T-helper 1 cell (primary cell): ENCODE measurements around the gene INTS11.
A peak's percentile ranks its signal among the peaks of the same experiment; 100 is the strongest.
"Not testable (repeated sequence)": the region's sequence is repeated elsewhere in the genome, so short reads cannot be mapped to it uniquely, and the experiment has no call there.

Experiments
- DNase-seq, 5 donors: peaks; one replicate each; pipeline ENCODE4 v3.0.0-alpha.2; 2012 to 2020
- total RNA-seq, 4 donors: gene quantifications; one replicate each; lab custom pipeline; 2026; lab: John Stamatoyannopoulos, UW

INTS11 gene
- total RNA-seq = 76.7 to 92.5 (median 77.6) reads per million in 4 donors

- peak; percentile 92 to 96 (median 95) for DNase-seq
Measured at GRCh38 chr1:1324524-1325287, at the start of gene INTS11, which contains the start of gene CPTP. Gene INTS11 (minus strand): TSS chr1:1324660. CDS start chr1:1324608, 52 bp downstream. Gene CPTP (plus strand): TSS chr1:1324802. CDS start chr1:1326911, 2,109 bp downstream.

GRCh38 chr1:1373815-1374588 lies 49.5 kb upstream of the INTS11 start:
- no peak for DNase-seq

- DNase-seq = no peak
Measured at GRCh38 chr1:1373051-1373814, 48.8 kb upstream of the INTS11 start.

- peak; percentile 56 to 73 (median 69) for DNase-seq
Measured at GRCh38 chr1:1371746-1372711, 47.6 kb upstream of the INTS11 start.

GRCh38 chr1:1371364-1371745 lies 46.9 kb upstream of the INTS11 start:
- peak; percentile 57 to 81 (median 75) for DNase-seq

- DNase-seq = no peak
Measured at GRCh38 chr1:1370771-1371300, 46.4 kb upstream of the INTS11 start.

- DNase-seq = not testable (repeated sequence)
Measured at GRCh38 chr1:1370094-1370493, 45.6 kb upstream of the INTS11 start.

GRCh38 chr1:1367315-1367714 lies 42.9 kb upstream of the INTS11 start:
- DNase-seq = no peak

- no peak for DNase-seq
Measured at GRCh38 chr1:1366699-1367066, 42.2 kb upstream of the INTS11 start.

- no peak for DNase-seq
Measured at GRCh38 chr1:1365875-1366698, 41.6 kb upstream of the INTS11 start.

- no peak for DNase-seq
Measured at GRCh38 chr1:1364266-1364665, 39.8 kb upstream of the INTS11 start.

GRCh38 chr1:1361982-1362423 lies 37.5 kb upstream of the INTS11 start:
- DNase-seq = no peak

GRCh38 chr1:1361233-1361981 lies 36.9 kb upstream of the INTS11 start:
- no peak for DNase-seq

GRCh38 chr1:1360506-1361169 lies 36.2 kb upstream of the INTS11 start:
- DNase-seq = no peak

GRCh38 chr1:1359664-1360468 lies 35.4 kb upstream of the INTS11 start:
- no peak for DNase-seq

- DNase-seq = peak in 1 of 5 donors; percentile 11
Measured at GRCh38 chr1:1359308-1359663, 34.8 kb upstream of the INTS11 start.

- peak in 1 of 5 donors; percentile 11 for DNase-seq
Measured at GRCh38 chr1:1358433-1359271, 34.2 kb upstream of the INTS11 start, which contains the start of gene MXRA8. Gene MXRA8 (minus strand): TSS chr1:1358555. CDS start chr1:1358504, 51 bp downstream.
